Coronary artery (tissue), 2 donors: ENCODE results near the gene LILRB1.

ENCODE experiments used
- DNase-seq: peaks from one replicate; pipeline ENCODE4 v3.0.0-alpha.2; 2017; ENCODE audit warnings: low spot score
- H3K27ac ChIP-seq, 2 donors: fragments of 200-600 bp; sonication (generic); one replicate each; pipeline ENCODE4 v1.5.1; 2016 to 2019
- H3K4me3 ChIP-seq: fragments of 200-600 bp; sonication (generic); 2 replicates; pipeline ENCODE4 v1.5.1; 2016; ENCODE audit warnings: mild to moderate bottlenecking, moderate library complexity
- CTCF ChIP-seq: fragments of 200-600 bp; sonication (generic); IDR thresholded peaks from one replicate; pipeline ENCODE4 v1.5.1; 2019; ENCODE audit warnings: antibody characterized with exemption

Gene LILRB1

GRCh38 chr19:54646331-54646841, 16.1 kb downstream of the LILRB1 start:
- TF ChIP-seq CTCF: no peak
- H3K27ac ChIP-seq: no peak overlapping the region
- H3K4me3 ChIP-seq: no peak overlapping the region
- DNase-seq: no peak

- TF ChIP-seq CTCF: no peak
- no peak overlapping the region for H3K27ac ChIP-seq
- no peak overlapping the region for H3K4me3 ChIP-seq
- DNase-seq: no peak
Observed at GRCh38 chr19:54648129-54648528, 17.8 kb downstream of the LILRB1 start.

DNA sequence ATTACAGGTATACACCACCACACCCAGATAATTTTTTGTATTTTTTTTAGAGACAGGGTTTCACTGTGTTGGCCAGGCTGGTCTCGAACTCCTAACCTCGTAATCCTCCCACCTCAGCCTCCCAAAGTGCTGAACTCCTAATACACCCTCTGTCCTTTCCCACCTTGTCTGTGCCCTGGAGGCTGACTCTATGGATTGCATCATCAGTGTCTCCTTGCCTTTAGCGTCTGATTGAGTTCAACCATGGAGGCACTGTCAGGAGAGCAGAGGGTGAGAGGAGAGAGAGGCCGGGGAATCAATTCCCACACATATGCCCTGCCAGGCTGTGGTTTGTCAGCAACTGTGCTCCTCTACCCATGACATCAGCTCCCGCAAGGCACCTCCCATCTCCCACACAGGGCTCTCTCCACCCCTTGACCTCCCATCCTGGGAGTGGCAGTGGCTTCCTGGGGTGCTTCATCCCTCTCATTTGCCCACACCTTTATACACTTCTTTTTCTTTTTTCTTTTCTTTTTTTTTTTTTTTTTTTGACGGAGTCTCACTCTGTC, 19.9 kb downstream of the LILRB1 start:
- DNase-seq: no peak

DNA sequence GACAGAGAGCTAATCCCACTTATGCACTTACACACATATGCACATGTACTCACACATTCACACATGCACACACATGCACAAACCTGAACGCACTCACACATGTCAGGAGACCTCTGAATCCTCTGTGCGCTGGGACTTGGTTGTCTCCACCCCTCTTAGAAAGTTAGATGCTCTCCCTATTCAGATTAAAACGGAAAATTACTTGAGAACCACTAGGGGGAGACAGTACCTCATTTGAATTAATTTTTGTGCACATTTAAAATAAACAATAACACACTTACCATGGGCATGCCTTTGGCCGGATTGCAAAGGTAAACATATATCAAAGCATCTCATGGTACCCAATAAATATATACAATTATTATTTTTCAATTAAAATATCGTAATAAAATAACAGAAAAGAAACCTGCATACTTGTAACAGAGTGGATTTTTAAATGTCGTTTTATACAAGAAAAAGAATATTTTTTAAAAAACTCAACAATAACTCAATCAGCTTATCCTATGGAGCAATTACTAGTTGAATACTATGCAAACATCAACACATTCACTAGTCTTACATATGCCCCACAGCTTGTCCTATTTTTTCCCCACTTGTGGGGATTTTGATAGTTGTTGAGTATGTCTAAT, 23.0 kb downstream of the LILRB1 start:
- TF ChIP-seq CTCF: no peak
- Histone ChIP-seq H3K27ac (no peak overlapping the region), H3K4me3 (no peak overlapping the region)
- DNase-seq: no peak

More for the DNA sequence above, 19.9 kb downstream of the LILRB1 start:
- Histone ChIP-seq H3K27ac (no peak overlapping the region), H3K4me3 (no peak overlapping the region)
- no peak for TF ChIP-seq CTCF

- no peak for TF ChIP-seq CTCF
- no peak overlapping the region for H3K4me3 ChIP-seq
- DNase-seq: no peak
Observed at GRCh38 chr19:54654447-54655321, 24.4 kb downstream of the LILRB1 start.

DNA sequence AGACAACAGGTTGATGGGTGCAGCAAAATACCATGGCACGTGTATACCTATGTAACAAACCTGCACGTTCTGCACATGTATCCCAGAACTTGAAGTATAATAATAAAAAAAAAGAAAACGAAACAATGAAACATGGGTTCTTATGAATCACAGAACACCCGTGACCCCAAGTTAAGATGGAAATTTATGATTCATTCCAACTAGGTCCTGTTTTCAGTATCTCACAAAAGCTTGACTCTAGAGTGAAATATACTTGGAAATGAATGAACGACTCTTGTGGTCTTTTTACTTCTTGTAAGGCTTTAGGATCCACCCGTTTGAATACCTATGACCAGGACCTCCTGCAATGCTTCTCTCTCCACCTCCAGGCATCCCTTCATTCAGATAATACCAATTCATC, 29.0 kb downstream of the LILRB1 start:
- Histone ChIP-seq H3K27ac (no peak overlapping the region), H3K4me3 (no peak overlapping the region)
- no peak for TF ChIP-seq CTCF
- no peak for DNase-seq

More at GRCh38 chr19:54654447-54655321, 24.4 kb downstream of the LILRB1 start:
- H3K27ac ChIP-seq: no peak overlapping the region
